Endothelial cell of umbilical vein (primary cell): Measurements from ENCODE around the gene PRKAR2B. TPM values are rescaled to one million over a fixed set of nuclear protein-coding genes. Genes with fewer than 3 reads are reported as not detected.

ENCODE experiments used
- BruUV-seq: library from RNA; stranded (reverse); fragments of 400-500 nt; replicated peaks from 2 replicates; lab custom pipeline; 2021; lab: Mats Ljungman, UMichigan
- CTCF ChIA-PET: fragments of 300-600, 350-600 bp; sonication (Branson Sonifier 250); formaldehyde crosslinking; loops from one replicate; lab custom pipeline; 2021; ENCODE audit warnings: antibody characterized with exemption, inconsistent platforms; lab: Charles Lee
- POLR2A ChIA-PET: fragments of 300-600, 350-600 bp; sonication (Branson Sonifier 250); formaldehyde crosslinking; loops from one replicate; lab custom pipeline; 2021; ENCODE audit warnings: antibody characterized with exemption, inconsistent platforms; lab: Charles Lee
- DNase-seq: peaks from one replicate; pipeline ENCODE4 v3.0.0-alpha.2; 2011; ENCODE audit warnings: low read depth, low spot score
- FAIRE-seq: peaks from 2 replicates; lab custom pipeline; 2011; peaks lifted over from hg19 to GRCh38; lab: Jason Lieb, UNC
- H2AFZ ChIP-seq: 2 replicates; pipeline ENCODE4 v1.6.0; 2012; ENCODE audit warnings: low read depth, low read length, control low read depth, inconsistent platforms
- H3K27ac ChIP-seq: 2 replicates; pipeline ENCODE4 v1.5.1; 2011; ENCODE audit warnings: low read depth, mild to moderate bottlenecking, control low read depth, low read length, moderate library complexity; ENCODE audit not compliant: insufficient read depth
- H3K27me3 ChIP-seq, 2 experiments: 2 replicates each; pipeline versions ENCODE4 v1.6.0 to v1.6.1; 2011; ENCODE audit warnings: low read length in 2 of 2, mixed read lengths in 1 of 2; ENCODE audit not compliant: control insufficient read depth in 2 of 2, insufficient read depth in 2 of 2
- H3K36me3 ChIP-seq, 2 experiments: 2 replicates in 1 of 2; 3 replicates in 1 of 2; pipeline ENCODE4 v1.5.1; 2011; ENCODE audit warnings: low read length in 2 of 2, mild to moderate bottlenecking in 1 of 2, moderate library complexity in 1 of 2; ENCODE audit not compliant: control insufficient read depth in 2 of 2, insufficient read depth in 2 of 2; ENCODE audit errors: extremely low read depth in 1 of 2
- H3K4me1 ChIP-seq: 3 replicates; pipeline ENCODE4 v1.5.1; 2011; ENCODE audit warnings: mild to moderate bottlenecking, low read length; ENCODE audit not compliant: control insufficient read depth, insufficient read depth; ENCODE audit errors: extremely low read depth
- H3K4me2 ChIP-seq: 2 replicates; pipeline ENCODE4 v1.6.1; 2011; ENCODE audit warnings: low read length, control low read depth, mixed read lengths; ENCODE audit not compliant: insufficient read depth
- H3K4me3 ChIP-seq, 3 experiments: fragments of 200-600 bp in 1 of 3; sonication (generic), shearing (Covaris generic) in 1 of 3; replicated peaks in 1 of 3; 2 replicates each; pipeline ENCODE4 v1.5.1; 2011 to 2016; ENCODE audit warnings: control low read depth in 3 of 3, low read length in 3 of 3, mild to moderate bottlenecking in 2 of 3, inconsistent platforms in 1 of 3, low read depth in 1 of 3, moderate library complexity in 1 of 3; ENCODE audit not compliant: insufficient read depth in 1 of 3
- H3K79me2 ChIP-seq: 2 replicates; pipeline ENCODE4 v1.6.0; 2012; ENCODE audit warnings: low read length, inconsistent platforms; ENCODE audit not compliant: control insufficient read depth, insufficient read depth
- H3K9ac ChIP-seq: replicated peaks from 2 replicates; pipeline ENCODE3; 2011; ENCODE audit warnings: low read length, control low read depth; ENCODE audit not compliant: insufficient read depth; ENCODE audit errors: extremely low read depth
- H3K9me1 ChIP-seq: replicated peaks from 3 replicates; pipeline ENCODE4 v1.6.0; 2011; ENCODE audit warnings: mild to moderate bottlenecking, low read length; ENCODE audit not compliant: control insufficient read depth, insufficient read depth; ENCODE audit errors: extremely low read depth
- H3K9me3 ChIP-seq: replicated peaks from 2 replicates; pipeline ENCODE4 v1.5.1; 2012; ENCODE audit warnings: low read length, inconsistent platforms; ENCODE audit not compliant: control insufficient read depth, insufficient read depth
- H4K20me1 ChIP-seq: replicated peaks from 2 replicates; pipeline ENCODE3; 2011; ENCODE audit warnings: mild to moderate bottlenecking, low read length; ENCODE audit not compliant: control insufficient read depth, insufficient read depth; ENCODE audit errors: extremely low read depth
- EZH2 ChIP-seq: IDR thresholded peaks from 2 replicates; pipeline ENCODE4 v1.6.1; 2012; ENCODE audit warnings: borderline replicate concordance, low read depth, mild to moderate bottlenecking, moderate library complexity, low read length, inconsistent platforms; ENCODE audit not compliant: severe bottlenecking
- FOS ChIP-seq: IDR thresholded peaks from 2 replicates; pipeline ENCODE4 v1.6.1; 2011; ENCODE audit warnings: mild to moderate bottlenecking, low read length, moderate library complexity, borderline replicate concordance; ENCODE audit not compliant: insufficient read depth
- GATA2 ChIP-seq: IDR thresholded peaks from 2 replicates; pipeline ENCODE4 v1.7.0; 2011; ENCODE audit warnings: low read depth, mild to moderate bottlenecking, moderate library complexity, mixed read lengths, low read length; ENCODE audit not compliant: insufficient read length, insufficient read depth
- JUN ChIP-seq: IDR thresholded peaks from 2 replicates; pipeline ENCODE4 v1.6.1; 2011; ENCODE audit warnings: borderline replicate concordance, low read depth; ENCODE audit not compliant: insufficient read length, insufficient read depth
- MYC ChIP-seq: IDR thresholded peaks from one replicate; pipeline ENCODE4 v1.6.1; 2011; ENCODE audit warnings: mild to moderate bottlenecking, low read depth, low read length
- POLR2A ChIP-seq: IDR thresholded peaks from 2 replicates; pipeline ENCODE4 v1.6.1; 2012; ENCODE audit warnings: low read depth, mild to moderate bottlenecking, control low read depth, low read length
- POLR2AphosphoS5 ChIP-seq: IDR thresholded peaks from 2 replicates; pipeline ENCODE4 v1.6.1; 2012; ENCODE audit warnings: low read depth, mild to moderate bottlenecking, control low read depth, low read length, moderate library complexity; ENCODE audit not compliant: insufficient read depth
- dilution Hi-C: fragments of 300-500 bp; cut with MboI; formaldehyde crosslinking; loops from one replicate; pipeline ENCODE4 v1.15.0; 2019; ENCODE audit warnings: low sequenced_read_pairs; ENCODE audit not compliant: extremely low pct_ligation_motif_present
- intact Hi-C: fragments of 100-400 bp; cut with micrococcal nuclease; formaldehyde crosslinking; loops from one replicate; pipeline ENCODE4 v1.10.0; 2022
- polyA plus RNA-seq, 4 experiments: library from polyadenylated mRNA; depleted of rRNA in 3 of 4; stranded (reverse) in 3 of 4; unstranded in 1 of 4; fragments of >200 nt; gene quantifications; 2 replicates each; pipeline versions ENCODE4 v1.2.1 to v1.2.3, GENCODE V29; 2011 to 2012; ENCODE audit warnings: missing spikeins in 1 of 4
- total RNA-seq: library from RNA; stranded (reverse); gene quantifications from 2 replicates; pipeline ENCODE4 v1.2.3, GENCODE V29; 2021
- TF ChIP-seq, protein P1 (sequence below): IDR thresholded peaks from 2 replicates; pipeline ENCODE4 v1.6.1; 2011; ENCODE audit not compliant: insufficient read depth, insufficient read length

PRKAR2B gene
- total and polyA plus RNA-seq, 2 donors (not counting 3 experiments of a cell fraction or from before 2014, with no cell fraction given) = 10.7 to 39.8 TPM

DNA sequence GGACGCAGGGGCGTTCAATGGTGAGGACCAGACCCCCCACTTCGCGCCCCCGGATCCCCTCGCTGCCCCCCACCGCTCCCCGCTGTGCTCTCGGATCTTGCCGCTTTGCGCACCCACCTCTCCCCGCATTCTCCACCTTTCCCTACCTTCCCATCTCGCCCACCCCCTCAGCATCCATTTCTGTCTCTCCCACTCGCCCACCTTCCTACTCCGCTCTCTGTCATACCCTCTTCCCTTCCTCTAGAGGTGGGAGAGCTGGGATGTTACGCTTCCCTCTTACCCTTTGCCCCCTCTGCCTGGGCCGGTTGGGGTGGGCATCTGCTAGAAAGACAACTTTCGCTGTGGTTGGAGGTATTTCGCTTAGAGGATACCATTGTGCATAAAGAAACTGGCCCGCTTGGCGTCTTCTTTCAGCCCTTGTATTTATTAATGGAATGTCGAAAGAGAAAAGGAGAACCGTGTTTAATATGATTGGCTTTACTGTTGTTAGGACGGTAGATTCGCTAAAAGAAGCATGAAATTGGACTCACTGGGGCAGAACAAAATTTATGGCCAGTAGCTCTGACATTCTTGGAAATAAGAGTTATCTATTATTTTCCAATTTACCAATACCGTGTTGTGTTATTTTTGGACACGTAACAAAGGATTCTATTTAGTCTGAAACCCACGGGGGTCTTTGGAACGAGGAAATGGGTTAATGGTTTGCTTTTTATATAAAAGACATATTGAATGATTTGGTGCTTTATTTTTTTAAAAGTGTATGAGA lies 873 bp downstream of the PRKAR2B start:
- POLR2A ChIA-PET = interaction anchor here (0.9 kb wide), 1 partner anchor 30 kb away, joined by 5 read pairs; no protein-coding TSS in a partner anchor
- no peaks in the 10 kb centered on the region for H4K20me1 ChIP-seq
- peak overlapping the region; percentile 56 for H2AFZ ChIP-seq
- H3K9me3 ChIP-seq = no peaks in the 10 kb centered on the region
- CTCF ChIA-PET = interaction anchor here (0.8 to 2.6 kb wide), 7 partner anchors 13 to 103 kb away, joined by 3 to 37 read pairs (median 5); no protein-coding TSS in a partner anchor
- peak; percentile 12 for FAIRE-seq
- H3K9ac ChIP-seq = peak overlapping the region; percentile 88
- H3K36me3 ChIP-seq = no peaks in the 10 kb centered on the region
- TSS peak; percentile 43 for BruUV-seq
- peak overlapping the region; percentile 22 for H3K27ac ChIP-seq
- peak; percentile 48 for DNase-seq
- H3K4me3 ChIP-seq = peak overlapping the region; percentile 95 to 97 (median 95)
- no peak for TF ChIP-seq EZH2
- TF ChIP-seq, protein P1, sequence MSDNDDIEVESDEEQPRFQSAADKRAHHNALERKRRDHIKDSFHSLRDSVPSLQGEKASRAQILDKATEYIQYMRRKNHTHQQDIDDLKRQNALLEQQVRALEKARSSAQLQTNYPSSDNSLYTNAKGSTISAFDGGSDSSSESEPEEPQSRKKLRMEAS = no peak
- no peak for TF ChIP-seq JUN
- no peak for TF ChIP-seq FOS
- no peak for TF ChIP-seq MYC
- TF ChIP-seq GATA2 = no peak
- no peak for TF ChIP-seq POLR2AphosphoS5
- no peak for TF ChIP-seq POLR2A
- intact Hi-C loops (loop anchor here (2.0 to 10.0 kb wide), 2 partner anchors 33 to 451 kb away; no protein-coding TSS in a partner anchor), dilution Hi-C loops (no loop called here)
- no peaks in the 10 kb centered on the region for H3K27me3 ChIP-seq
- H3K4me1 ChIP-seq = peaks cover 43% of the 10 kb centered on the region
- peak overlapping the region; percentile 80 for H3K4me2 ChIP-seq
- peaks cover 52% of the 10 kb centered on the region for H3K79me2 ChIP-seq
- H3K9me1 ChIP-seq = no peaks in the 10 kb centered on the region
